ENCODE results near the gene UCP2.

UCP2 gene

DNA sequence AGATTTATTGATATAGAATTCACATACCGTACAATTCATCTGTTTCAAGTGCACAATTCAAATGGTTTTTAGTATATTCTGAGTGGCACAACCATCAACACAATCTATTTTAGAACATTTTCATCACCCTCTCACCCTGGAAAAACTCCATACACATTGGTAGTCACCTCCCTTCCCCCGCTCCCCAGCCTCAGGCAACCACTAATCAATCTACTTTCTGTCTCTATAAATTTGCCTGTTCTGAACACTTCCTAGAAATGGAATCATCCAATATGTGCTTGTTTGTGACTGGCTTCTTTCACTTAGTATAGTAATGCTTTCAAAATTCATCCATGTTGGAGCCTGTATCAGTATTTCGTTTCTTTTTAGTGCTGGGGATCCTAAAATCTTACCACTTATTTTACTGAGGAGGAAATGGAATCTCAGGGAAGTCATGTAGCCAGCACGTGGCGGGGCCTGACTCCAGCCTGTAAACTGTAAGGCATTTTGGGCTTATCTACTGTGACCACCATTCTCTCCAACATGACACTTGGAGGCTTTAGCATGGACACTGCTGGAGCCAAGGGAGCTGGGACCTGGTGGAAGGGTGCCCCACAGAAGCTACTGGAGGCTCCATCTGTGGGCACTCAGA is 27.1 kb upstream of the UCP2 start:
- no peak for DNase-seq

DNA sequence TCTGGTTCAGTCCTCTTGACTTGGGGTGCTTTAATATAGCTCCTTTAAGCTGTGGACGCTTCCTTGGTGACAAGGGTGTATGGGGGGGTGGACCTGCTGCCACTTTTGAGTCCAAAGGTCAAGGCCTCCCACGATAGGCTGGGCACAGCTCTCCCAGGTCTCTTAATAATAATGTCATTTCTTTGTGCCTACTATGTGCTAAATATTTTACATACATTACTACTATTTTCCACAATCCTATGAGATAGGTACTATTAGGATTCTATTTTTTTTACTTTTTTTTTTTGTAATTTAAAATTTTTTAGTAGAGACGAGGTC is 26.5 kb upstream of the UCP2 start:
- no peak for DNase-seq

DNA sequence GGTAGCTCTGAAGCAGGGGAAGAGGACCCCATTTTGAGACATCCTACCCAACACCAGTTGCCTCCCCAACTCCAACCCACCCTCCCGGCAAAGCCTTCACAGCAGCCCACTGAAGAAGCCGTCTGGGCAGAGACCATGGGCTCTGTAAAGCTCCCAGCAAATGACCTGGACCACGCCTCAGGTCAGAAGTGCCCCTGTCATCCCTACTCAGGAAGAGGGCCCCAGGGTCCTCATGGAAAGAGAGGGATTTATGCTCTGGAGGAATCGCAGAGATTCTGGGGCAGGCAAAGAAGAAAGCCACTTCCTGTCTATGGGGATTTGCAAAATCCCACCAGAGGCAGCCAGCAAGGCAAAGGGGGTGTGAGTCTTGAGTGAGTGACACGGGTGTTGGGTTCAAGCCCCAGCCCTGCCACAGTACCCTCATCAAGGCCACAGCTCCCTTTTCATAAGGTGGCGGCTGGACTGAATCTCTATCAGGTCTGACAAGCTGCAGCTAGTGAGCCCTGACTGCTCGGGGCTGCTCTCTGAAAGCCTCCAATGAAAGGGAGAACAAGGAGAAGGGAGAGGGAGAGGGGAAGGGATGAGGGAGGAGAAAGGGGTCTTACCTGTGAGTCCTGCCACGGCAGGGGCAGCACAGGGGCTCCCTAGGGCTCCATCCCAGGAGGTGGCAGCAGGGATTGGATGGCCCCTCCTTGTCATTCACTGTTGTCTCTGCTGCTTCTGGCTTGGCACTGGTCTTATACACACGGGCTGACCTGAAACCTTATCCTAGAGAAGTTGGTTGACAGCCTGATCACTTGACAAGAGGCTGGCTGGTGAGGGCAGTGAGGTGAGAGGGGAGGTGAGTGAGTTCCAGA is 26.0 kb upstream of the UCP2 start, which contains the start of gene UCP3:
UCP3 (minus strand) TSS at position 713 of the 857 bp plus-strand sequence. CDS start 2,043 bp downstream, outside the sequence.
- no peak for DNase-seq

DNA sequence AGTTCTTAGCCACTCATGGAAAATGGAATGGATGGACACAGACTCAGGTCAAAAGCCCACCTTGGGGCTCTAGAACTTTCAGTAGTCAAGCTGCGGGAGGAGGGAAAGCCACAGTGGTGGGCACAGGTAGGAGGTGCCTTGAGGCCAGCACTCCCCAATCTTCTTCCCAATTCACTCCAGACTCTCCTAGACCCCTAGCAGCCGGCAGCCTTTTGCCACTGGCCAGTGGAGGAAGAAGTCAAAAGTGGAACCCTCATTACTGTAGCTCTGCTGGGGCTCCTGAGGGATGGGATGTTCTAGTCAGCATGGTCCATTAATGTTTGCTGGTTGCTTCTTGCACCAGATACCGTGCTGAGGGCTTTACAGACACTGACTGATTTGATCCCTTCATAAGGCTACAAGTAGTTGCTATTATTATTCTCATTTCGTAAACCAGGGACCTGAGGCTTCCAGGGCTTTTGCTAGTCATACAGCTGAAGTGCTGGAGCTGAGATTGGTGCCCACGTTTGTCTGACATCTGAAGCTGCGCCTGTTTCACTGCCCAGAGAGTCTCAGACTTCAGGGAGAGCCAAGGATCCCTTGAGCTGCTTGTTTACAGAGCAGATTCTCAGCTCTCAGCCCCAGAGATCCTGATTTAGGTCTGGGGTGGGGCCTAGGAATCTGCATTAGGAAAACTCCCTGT is 25.2 kb upstream of the UCP2 start:
- no peak for DNase-seq

DNA sequence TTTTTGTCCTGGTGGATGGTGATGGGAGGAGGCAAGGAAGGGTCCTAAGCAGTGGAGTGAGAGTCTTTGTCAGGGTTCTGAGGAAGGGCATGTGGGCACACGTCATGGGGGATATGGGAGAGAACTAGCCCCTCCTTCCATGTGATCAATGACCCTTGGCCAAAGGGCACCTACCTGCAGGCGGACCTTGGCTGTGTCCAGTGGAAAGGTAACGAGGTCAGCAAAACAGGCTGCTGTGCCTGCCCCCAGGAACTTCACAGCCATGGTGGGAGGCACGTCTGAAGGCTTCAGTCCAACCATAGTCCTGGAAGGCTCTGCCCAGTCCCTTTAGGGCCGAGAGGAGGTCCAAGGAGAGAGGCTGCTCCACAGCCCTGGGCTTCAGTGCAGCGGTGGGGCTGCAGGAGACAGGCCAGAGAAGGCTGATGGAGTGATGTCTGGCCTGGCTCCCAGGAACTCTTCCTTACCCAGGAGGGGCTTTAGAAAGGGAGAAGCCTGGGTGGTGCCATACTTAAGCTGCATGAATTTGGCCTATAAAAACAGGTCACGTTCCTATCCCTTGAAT is 24.2 kb upstream of the UCP2 start:
- DNase-seq, result no peak

DNA sequence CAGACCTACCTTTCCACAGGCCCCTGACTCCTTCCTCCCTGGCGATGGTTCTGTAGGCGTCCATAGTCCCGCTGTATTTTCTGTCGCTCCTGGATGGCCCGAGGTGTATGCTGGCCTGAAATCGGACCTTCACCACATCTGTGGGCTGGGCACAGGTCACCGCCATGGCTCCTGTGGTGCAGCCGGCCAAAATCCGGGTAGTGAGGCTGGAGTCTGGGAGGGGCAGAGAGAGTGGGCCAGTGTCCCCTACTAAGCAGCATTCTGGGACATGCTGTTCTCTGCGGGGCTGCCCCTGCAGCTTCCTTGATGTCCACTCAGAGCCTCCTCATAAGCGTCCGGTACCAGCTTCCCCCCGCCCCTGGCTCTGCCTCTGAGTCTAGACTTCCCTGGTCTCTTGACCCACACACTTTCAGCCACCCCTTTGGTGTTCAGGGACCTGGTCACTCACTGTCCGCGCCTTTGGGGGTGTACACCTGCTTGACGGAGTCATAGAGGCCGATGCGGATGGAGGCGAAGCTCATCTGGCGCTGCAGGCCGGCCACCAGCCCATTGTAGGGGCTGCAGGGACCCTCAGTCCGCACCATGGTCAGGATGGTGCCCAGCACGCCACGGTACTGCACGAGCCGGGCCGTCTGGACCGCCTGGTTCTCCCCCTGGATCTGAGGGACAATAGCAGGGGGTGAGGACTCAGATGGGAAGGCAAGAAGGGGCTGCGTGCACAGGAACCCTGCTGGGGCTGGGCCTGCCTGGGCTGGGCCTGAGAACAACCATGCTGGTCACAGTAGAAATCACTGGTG is 23.3 kb upstream of the UCP2 start:
- no peak for DNase-seq

DNA sequence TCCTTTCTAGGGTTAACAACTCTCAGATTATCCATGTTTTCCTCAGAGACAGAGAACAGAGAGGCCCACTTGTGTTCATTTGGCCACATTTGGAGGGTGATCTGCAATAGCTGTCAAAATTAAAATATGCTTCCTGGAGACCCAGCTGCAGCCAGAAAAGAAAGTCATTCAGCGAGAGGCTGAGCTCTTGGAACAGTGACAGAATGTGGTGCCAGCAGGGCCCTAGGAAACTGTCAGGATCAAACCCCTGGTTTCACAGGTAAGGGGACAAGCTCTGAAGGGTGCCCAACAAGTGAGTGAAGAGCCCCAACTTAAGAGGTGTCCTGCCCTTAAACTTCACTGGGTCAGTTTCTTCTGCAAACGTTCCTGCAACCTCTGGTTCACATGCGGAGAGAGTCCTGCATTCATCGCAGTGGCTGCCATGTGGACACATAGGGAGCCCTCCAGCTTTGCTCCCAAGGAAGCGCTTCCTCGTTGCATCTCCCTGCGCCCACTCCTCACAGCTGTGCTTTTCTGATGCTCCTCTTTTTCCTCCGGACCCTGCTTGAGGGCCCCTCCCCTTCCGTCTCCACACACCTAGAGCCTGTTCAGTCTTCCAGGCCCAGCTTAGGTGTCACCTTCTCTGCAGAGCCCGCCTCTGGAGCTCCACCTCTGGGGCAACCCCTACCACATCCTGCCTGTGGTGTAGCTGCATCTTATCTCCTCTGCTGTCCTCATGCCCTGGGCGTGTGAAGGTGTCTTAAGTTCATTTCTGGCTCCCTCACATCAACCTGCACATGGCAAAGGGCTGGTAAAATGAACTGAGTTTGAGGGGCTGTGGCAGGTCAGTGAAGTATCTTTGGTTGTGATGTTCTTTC is 22.3 kb upstream of the UCP2 start:
- no peak for DNase-seq

DNA sequence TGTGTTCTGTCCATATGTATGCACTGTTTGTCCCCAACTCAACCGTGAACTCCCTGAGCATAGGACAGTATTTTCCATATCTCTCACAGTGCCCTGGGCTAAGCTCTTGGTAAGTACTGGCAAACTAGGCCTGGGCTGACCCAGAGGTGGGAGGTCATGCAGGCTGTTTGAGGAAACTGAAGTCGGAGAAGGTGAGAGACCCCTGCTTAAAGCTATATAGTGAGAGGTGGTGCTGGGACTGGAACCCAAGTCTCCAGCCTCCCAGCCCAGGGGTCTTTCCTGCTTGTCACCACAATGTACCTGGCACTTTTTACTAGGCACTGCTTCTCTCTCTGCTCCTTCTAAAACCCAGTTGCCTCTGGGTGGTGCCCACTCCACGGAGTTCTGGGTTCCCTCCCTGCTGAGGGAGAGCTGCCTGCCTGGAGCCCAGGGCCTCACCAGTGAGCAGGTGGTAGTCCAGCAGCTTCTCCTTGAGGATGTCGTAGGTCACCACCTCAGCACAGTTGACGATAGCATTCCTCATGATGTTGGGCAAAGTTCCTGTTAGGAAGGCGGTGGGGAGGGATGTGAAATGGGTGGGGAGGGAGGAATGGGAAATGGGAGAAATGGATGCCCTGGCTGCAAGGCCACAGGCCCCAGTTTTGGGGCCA is 21.5 kb upstream of the UCP2 start:
- DNase-seq, result no peak

DNA sequence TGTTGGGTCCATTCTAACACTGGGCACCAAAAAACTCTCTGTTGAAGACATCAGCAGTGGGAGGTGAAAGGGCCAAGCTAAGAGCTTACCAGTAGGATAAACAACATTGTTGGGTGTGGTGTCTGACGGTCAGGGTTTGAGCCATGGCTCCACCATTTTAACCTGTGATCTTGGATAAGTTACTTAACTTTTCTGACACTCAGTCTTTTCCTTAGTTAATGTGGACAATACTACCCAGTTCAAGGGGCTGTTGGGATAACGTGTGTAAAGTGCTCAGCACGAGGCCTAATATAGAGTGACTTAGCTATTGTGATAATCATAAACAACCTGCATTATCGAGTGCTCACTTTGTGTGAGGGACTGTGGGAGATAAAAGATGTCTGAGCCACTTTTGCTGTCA is 20.2 kb upstream of the UCP2 start:
- no peak for DNase-seq

DNA sequence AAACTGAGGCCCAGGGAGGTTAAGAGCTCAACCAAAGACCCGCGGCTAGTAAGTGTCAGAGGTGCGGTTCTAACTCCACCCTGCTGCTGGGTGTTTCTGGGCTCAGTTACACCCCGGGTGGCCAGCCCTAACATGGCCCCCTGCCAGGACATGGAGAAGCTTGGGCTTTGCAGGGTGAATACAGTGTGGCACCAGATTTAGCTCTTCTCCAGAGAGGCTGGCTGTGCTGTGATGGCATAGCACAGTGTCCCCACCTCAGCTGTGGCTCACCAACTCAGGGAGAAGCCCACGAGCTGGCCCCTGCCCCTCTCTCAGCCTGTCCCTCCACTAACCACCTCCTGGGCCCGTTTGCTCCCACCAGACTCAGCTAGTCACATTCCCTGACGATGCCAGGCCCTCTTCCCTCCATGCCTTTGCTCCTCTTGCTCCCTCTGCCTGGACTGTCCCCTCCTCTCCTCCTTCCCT is 19.2 kb upstream of the UCP2 start:
- DNase-seq, result no peak

DNA sequence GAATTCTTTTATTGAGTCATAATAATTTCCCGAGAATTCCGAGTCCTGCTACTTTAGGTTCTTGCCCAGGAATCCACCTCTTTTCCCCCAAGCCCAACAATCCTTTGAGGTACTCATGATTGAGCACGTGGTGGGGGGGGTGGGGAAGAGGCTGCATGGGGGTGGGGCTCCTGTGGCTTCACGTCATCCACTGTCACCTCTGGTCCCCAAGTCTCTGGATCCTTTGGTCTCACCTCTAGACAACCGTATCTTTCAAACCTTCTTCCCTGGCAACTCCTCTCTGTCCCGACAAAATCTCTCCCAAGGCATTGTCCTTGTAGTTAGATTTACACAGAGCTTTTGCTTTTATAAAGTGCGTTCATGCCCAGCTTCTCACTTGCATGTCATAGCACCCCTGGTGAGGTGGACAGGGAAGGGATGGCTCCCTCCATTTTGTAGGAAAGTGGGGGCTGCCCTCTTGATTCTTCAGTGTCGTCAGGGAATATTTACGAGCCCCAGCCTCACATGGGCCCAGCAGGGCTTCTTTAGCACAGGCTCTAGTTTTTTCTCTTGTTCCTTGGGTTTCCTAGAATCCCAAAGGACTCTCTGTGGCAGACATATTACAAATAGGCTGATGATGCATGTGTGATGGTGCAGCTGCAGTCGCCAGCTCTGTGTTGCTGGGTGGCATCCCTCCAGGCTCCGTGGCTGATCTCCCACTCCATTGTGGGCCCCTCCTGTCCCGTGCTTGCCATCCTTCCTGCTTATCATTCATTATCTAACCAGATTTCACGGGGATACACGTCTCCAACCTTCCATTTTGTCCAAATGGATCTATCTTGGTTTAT is 17.9 kb upstream of the UCP2 start:
- no peak for DNase-seq

DNA sequence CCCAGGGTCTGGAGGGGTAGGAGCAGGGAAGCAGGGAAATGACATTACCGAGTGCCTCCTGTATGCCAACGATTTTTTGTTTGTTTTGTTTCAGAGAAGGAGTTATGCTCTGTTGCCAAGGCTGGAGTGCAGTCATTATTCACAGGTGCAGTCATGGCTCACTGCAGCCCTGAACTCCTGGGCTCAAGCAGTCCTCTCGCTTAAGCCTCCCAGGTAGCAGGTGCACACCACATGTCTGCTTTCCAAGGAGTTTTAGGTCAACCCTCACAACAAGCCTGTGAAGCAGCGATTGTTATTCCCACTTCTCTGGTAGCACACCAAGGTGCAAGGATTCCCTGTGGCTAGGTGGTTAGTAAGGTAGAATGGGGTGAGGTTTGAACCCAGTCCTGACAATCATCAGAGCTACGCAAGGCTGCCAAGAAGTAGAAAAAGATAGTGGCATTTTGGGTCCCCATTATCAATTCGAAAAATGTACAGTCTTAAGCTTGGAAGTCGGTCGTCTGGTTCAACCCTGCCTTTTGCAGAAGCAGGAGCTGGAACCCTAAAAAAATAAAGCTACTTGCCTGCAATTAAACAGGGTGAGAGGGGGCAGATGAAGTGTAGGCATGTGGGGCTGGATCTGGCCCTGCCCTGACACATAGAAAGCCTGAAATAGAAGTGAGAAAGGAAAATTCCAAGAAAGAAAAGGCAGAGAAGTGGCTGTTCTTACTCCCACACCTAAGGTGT is 17.1 kb upstream of the UCP2 start:
- peak; percentile 8 for DNase-seq

DNA sequence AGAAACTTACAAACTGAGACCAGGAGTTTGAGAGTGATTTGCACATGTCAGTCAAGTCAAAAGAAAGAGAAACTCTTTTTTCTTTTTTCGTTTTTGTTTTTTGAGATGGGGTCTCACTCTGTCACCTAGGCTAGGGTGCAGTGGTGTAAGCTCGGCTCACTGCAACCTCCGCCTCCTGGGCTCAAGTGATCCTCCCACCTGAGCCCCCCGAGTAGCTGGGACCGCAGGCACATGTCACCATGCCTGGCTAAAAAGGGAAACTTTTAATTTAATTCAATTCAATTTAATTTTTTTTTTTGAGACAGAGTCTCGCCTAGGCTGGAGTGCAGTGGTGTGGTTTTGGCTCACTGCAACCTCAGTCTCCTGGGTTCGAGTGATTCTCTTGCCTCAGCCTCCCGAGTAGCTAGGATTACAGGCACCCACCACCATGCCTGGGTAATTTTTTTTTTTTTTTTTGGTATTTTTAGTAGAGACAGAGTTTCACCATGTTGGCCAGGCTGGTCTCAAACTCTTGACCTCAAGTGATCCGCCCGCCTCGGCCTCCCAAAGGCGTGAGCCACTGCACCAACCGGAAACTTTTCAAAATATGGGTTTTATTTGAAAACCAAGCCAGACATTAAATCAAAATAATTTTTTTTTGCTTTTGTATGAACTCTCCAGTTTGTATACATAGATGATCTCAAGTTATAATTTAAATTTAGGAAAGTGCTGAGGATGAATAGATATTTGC is 16.4 kb upstream of the UCP2 start:
- no peak for DNase-seq

DNA sequence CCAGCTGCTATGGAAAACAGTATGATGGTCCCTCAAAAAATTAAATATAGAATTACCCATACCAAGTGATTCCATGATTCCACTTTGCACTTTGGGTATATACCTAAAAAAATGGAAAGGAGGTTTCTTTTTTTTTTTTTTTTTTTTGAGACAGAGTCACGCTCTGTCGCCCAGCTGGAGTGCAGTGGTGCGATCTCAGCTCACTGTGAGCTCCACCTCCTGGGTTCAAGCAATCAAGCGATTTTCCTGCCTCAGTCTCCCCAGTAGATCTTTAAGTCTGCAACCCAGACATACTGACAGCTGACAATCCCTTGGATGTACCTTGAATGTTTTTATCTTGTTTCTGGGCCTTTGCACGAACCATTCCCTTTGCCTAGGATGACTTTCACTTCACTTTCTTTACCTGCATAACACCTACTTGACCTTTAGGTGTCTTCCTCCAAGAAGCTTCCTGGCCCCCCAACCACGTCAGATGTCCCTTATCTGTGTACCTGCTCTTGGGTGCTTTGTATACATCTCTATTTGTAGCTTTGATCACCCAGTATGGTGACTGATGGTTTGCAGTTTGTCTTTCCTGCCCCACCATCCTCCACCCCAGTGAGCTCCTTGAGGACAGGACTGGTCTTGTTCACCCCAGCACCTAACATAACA is 14.6 kb upstream of the UCP2 start:
- DNase-seq, result no peak

DNA sequence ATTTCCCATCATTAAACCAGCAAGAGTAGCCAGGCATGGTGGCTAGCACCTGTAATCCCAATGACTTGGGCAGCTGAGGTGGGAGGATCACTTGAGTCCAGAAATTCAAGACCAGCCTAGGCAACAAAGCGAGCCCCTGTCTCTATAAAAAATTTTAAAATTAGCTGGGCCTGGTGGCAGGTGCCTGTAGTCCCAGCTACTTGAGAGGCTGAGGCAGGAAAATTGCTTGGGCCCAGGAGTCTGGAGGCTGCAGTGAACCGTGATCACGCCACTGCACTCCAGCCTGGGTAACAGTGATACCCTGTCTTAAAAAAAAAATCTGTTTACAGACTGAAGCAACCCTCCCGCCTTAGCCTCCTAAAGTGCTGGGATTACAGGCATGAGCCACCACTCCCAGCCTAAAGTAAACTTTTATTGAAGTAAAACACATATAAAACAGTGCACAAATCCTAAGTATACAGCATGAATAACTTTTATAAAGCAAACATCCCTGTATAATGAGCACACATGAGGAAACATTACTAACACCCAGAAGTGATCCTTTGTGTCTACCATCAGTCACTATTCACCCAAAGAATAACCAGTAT is 13.6 kb upstream of the UCP2 start:
- no peak for DNase-seq

DNA sequence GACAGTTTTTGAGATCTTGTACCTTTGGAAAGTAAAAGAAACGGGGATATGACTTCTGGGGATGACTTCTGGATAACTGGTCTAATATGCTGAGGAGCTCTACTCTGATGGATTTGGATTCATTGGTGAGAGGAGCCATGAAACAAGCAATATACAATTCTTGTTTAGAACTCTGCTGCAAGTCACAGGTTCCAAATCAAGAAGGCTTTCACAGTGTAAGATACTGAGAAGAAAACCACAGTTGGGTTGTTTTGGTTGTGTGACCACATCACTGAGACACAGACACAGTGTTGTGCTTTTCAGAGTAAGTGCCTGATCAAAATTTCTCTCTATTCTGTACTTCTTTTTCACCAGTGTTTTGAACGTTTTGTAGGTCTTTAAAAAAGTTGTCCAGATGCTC is 13.1 kb upstream of the UCP2 start:
- DNase-seq, result no peak

DNA sequence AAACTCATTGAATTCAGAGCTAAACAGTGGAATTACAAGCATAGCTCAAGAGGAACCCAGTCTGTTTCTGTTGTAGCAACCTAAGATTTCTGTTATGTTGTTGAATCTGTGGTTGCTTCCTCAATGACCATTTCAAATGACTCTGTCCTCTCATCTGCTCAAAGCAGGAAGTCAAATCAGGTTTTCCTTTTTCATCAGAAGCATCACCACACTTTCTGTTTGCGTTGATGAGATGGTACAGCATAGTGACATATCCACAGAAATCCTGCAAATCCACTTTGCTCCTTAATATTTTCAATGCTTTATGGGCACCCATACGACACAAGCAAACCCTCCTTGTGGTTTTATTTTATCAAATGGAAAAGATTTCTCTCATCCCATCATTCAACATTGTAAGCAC is 12.6 kb upstream of the UCP2 start:
- peak; percentile 3 for DNase-seq

DNA sequence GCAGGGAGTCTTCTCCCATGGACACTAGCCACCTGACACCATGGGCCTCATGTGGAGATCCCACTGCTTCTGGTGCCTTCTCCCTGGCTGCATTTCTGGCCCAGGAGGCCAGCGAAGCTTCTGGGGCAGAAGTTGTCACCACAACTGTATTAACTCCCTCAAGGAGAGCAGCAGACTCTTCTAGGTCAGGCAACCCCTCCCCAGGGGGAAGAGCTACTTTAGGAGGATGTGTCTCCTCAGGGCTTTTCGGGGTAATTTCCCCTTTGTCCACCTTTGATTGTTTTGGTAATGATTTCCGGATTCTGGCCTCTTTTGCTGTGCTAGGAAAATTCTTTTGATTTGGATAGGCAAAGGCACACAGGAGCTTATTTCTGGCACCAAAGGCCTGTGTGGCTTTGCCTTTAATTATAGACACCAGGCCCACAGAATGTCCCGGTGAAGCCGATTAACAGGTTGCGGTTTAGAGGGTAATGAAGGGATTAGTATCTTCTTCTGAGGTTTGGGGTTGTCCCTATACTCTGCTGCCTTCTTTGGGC is 8.9 kb upstream of the UCP2 start:
- no peak for DNase-seq
